ENCODE measurements around the gene CYP4A22.
"Not testable (repeated sequence)": the region's sequence is repeated elsewhere in the genome, so short reads cannot be mapped to it uniquely, and the experiment has no call there.

The CYP4A22 gene, protein sequence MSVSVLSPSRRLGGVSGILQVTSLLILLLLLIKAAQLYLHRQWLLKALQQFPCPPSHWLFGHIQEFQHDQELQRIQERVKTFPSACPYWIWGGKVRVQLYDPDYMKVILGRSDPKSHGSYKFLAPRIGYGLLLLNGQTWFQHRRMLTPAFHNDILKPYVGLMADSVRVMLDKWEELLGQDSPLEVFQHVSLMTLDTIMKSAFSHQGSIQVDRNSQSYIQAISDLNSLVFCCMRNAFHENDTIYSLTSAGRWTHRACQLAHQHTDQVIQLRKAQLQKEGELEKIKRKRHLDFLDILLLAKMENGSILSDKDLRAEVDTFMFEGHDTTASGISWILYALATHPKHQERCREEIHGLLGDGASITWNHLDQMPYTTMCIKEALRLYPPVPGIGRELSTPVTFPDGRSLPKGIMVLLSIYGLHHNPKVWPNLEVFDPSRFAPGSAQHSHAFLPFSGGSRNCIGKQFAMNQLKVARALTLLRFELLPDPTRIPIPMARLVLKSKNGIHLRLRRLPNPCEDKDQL

GRCh38 chr1:47137198-47137597, at the start of gene CYP4A22:
Gene CYP4A22, plus strand, starts transcription at chr1:47137441. Its CDS starts 45 bp downstream, at chr1:47137486.
- no peak for DNase-seq

DNA sequence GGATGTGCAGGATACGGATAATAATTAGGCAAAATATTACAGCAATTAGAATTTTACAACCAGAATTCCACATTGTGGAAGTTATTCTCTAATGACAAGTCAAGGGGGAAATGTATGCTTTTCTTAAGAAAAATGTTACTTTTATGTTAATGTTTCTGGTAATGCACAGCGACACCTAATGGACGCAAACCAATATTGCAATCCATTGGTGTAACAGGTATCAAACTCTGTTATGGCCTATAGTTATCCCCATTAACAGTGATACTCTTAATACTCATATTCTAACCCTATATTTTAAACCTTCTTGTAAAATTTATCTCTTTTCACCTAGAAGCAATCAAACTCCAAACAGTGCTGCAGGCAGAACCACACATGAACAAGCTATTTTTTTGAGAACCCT, 47.9 kb upstream of the CYP4A22 start:
- not testable (repeated sequence) for DNase-seq

DNA sequence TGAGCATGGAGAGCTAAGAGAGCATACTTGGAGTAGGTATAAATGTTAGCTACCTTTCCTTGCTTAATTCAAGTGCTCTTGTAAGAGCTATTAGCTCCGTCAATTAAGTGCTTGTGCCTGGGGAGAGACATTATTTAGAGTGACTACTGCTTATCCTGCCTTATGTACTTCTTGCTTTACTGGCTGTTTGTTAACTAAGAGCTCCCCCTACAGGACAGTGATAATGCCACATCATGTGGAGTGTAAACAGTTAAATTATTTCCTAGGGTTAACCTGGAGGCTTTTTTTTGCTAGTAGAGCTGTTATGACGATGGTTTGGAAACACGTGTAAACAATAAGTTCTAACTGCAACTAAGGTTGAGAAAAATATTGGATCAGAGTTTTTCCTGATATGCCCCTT, 45.8 kb upstream of the CYP4A22 start:
- DNase-seq, result not testable (repeated sequence)

- DNase-seq, result no peak
Measured at GRCh38 chr1:47104816-47105215, 32.4 kb upstream of the CYP4A22 start.

DNA sequence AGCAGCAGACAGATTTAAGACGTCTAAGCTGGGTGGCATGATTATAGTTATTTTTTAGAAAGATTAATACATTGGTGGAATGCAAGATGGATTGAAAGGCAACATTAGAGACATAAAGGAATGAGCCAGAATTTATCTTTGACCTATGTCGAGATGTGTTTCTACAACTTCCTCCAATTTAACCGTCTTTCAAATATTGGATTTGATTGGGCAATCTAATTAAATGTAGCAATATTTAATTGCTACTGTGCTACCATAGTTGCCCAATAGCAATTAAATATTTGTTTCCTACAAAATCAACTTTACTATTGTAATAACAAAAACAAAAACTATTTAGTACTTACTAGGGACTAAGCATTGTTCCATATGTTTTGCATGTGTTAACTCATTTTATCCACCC, 30.4 kb upstream of the CYP4A22 start:
- no peak for DNase-seq

- not testable (repeated sequence) for DNase-seq
Measured at GRCh38 chr1:47107851-47108574, 29.2 kb upstream of the CYP4A22 start.

DNA sequence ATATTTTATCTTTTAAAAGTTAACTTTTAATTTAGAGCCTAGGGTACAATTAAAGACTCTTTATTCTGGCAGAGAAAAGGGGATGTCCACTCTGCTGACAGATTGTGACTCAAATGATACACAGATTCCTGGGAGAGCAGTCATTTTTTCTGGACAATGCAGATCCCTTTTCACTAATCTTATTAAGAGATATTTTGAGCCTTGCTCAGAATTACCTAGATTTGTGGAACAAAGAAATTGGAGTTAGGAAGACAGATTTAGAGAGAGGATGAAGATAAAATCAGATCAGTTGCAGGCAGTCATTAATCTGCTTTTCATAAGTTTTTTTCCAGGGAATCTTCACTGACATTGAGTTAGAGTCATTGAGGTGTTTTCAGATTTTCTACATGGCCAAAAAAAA, 27.8 kb upstream of the CYP4A22 start:
- not testable (repeated sequence) for DNase-seq

GRCh38 chr1:47113178-47113577, 24.1 kb upstream of the CYP4A22 start:
- no peak for DNase-seq

GRCh38 chr1:47121039-47121438, 16.2 kb upstream of the CYP4A22 start:
- DNase-seq, result not testable (repeated sequence)

GRCh38 chr1:47124834-47125233, 12.4 kb upstream of the CYP4A22 start:
- not testable (repeated sequence) for DNase-seq

- DNase-seq, result not testable (repeated sequence)
Measured at GRCh38 chr1:47126997-47127396, 10.2 kb upstream of the CYP4A22 start.

- DNase-seq, result no peak
Measured at GRCh38 chr1:47128221-47128620, 9.0 kb upstream of the CYP4A22 start.

- DNase-seq, result not testable (repeated sequence)
Measured at GRCh38 chr1:47128854-47129253, 8.4 kb upstream of the CYP4A22 start.

- not testable (repeated sequence) for DNase-seq
Measured at GRCh38 chr1:47129489-47130230, 7.6 kb upstream of the CYP4A22 start.

GRCh38 chr1:47132665-47133064, 4.6 kb upstream of the CYP4A22 start:
- not testable (repeated sequence) for DNase-seq

DNA sequence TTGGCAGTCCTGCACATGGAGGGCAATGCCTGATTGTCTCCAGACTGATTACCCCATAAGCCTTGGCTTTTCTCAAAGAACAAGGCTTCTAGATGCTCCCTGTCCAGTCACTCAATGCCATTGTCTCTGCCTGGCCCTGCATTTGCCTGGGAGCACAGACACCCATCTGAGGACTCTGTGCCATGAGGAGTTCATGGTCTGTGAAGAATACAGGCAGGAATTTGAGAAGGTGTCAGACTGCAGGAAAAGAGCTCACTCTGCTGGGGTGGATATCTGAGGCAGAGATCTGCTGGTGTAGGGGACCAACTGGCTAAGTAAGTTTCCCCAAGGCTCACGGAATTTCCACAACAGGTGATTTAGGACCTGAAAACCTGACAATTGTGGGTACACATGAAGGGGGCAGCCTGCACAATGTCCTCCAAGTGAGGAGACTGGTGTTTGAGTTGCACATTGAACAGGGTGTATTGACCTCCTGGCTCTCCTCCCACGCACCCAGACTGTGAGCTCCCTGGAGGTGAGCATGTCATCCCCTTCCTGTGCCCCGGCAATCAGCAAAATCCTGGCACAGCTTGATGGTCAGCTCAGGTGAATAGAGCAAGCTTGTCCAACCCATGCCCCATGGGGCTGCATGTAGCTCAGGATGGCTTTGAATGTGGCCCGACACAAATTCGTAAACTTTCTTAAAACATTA, 829 bp downstream of the CYP4A22 start:
- DNase-seq, result no peak

DNA sequence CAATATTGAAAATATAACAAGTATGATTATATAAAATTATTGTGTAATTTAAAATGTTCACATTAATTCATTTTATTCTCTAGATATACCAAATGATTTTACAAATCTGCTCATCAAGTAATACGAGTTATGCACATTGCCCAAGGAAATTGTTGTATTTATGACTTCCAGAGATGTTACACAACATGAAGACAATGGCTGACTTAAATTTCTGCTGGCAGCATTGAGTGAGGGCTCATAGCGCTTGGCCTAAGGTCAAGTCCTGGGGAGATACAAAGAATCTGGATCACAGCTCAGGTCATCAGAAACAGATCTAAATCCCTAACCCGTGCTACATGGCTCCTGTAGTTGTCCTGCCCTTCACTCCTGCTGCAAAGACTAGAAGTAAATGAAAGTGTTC, 3.1 kb downstream of the CYP4A22 start:
- not testable (repeated sequence) for DNase-seq

DNA sequence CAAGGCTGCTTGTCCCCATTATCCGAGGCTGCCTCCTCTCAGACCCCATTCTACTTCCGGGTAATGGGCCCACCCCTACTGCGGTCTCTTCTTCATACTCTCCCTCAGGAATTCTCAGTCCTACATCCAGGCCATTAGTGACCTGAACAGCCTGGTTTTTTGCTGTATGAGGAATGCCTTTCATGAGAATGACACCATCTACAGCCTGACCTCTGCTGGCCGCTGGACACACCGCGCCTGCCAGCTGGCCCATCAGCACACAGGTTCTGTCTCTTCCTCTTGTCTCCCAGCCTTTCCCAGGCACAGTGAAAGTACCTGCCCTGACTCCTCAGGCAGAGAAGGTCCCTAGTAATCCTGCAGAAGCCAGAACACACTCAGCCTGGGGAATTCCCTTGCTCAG, 6.4 kb downstream of the CYP4A22 start:
- not testable (repeated sequence) for DNase-seq

DNA sequence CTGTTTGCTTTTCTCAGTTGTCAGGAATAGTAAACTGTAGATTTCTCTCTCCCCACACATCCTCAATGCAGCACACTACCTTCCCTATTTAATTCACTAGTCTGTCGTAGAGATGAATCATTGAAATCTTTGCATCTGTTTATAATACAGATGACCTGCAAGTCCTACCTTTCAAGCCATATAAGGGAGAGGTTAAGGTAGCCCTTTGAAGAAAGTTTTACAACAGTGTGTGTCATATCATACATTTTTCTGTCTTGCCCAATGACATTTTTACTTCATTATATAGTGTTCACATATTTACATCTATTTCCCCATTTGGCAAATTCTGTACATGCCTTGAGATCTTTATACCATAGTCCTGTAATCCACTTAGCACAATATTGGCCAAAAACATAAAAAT, 9.3 kb downstream of the CYP4A22 start:
- not testable (repeated sequence) for DNase-seq

DNA sequence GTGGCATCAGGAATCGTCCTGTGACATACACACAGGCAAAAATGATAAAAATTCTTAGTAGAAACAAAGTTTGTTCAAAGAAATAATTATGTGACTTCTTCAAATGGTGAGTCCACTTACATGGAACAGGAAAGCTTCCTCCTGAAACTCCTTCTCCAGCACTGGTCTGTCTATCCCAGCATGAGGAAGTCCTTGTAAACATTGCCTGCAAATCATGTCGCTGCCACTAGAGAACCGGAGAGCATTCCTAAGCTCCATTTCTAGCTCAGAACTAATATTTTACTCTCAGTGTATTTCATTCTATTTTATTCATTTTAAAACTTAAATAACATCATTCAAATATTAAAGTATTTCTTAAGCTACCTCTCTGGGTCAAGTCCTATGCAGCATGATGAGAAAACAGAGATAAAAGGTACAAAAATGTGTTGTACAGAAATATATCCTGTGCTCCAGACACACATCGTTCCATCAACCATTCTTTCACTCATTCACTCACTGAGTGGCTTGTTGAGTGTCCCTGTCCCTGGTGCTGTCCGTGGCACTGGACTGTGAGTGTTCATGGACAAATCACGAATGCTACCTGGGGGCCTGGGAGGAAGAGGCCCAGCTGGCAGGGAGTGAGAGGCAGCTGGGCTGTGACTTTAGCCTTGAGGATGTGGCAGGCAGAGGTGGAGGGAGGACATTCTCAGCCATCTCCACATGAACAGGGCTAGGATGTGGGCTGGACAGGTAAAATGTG, 10.0 kb downstream of the CYP4A22 start:
- no peak for DNase-seq

DNA sequence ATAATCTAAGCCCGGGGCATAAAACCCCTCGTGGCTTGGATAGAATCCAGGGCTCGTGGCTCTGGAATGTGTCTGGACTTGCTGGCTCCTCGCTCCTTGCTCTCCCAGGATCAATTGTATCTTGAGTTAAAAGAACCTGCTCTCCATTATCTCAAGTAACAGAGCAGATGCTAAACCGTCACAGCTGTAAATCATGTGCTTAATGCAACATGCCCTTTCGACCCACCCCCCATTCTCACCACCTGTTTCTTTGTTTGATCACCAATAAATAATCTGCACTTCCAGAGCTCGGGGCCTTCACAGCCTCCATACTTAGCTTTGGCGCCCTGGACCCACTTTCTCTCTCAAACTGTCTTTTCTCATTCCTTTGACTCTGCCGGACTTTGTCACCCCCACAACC, 11.9 kb downstream of the CYP4A22 start:
- DNase-seq, result peak; percentile 2

- not testable (repeated sequence) for DNase-seq
Measured at GRCh38 chr1:47156457-47156856, 19.2 kb downstream of the CYP4A22 start.

All from NCI-H1092 treated with DMSO at 0.1 percent for 48 hours (cell line).